ENCODE measurements around the gene ANK3.

The ANK3 gene

DNA sequence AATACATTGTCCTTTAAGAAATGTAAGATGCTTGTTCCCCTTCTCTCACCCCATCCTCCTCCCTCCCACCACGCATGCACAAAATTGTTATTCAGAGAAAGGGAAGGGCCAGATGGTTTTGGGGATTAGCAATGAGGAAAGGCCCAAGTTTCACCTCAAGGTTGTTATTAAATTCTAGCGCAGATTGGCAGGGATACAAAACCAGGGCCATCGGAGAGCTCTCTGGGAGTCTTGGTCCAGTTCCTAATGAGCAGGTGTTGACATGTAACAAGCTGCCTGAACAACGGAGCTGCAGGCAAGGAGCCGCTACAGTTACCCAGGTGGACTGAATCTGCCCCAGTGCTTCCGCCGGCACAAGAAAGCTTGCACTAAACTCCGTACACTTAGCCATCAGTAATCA lies 9.7 kb upstream of the ANK3 start:
- no peaks in the 10 kb centered on the region for H3K36me3 ChIP-seq (ENCODE audit: insufficient read depth, low read length)
- H3K4me1 ChIP-seq (ENCODE audit: insufficient read depth, low read length), result 0 out of 2 replicates have a peak, but pooled peaks cover 4% of the 10 kb centered on the region
- H3K9ac ChIP-seq (ENCODE audit: low read depth, low read length), result no peak overlapping the region
- H3K9me3 ChIP-seq (ENCODE audit: control insufficient read depth, insufficient read depth, low read length), result no peaks in the 10 kb centered on the region

DNA sequence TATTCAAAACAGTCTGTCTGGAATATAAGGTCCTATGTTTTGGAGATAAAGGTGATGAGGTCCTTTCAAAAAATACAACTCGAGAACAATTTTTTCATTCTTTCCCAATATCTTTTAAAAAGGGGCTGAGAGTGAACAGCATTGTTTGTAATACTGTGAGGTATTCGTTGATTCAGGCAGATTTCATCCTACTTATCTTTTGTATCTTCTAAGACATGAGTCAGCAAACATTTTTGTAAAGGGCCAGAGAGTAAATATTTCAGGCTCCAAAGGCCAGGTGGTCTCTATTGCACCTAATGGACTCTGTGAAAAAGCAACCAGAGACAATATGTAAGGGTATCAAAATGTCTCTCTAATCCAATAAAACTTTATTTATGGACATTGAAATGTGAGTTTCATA lies 8.1 kb upstream of the ANK3 start:
- Histone ChIP-seq H3K36me3 (ENCODE audit: insufficient read depth, low read length) (no peaks in the 10 kb centered on the region), H3K4me1 (ENCODE audit: insufficient read depth, low read length) (0 out of 2 replicates have a peak, but pooled peaks cover 4% of the 10 kb centered on the region), H3K9ac (ENCODE audit: low read depth, low read length) (no peak overlapping the region), H3K9me3 (ENCODE audit: control insufficient read depth, insufficient read depth, low read length) (no peaks in the 10 kb centered on the region)

DNA sequence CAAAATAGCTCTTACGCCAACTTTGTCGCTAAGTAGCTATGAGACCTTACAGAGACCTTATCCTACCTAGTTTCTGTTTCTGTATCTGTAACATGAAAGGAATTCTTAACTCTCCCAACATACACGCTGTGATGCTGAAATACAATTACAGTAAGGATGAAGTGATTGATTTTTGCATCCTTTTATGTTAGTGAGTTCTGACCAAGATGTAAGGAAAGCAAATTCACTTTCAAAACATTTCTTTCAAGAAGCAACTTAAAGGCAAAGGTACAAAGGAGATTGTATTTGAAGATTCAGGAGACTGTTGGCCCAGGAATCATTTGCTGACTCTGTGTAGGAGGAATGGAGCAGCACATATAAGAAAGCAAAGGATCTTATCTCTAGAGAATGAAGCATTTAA lies 7.1 kb upstream of the ANK3 start:
- Histone ChIP-seq H3K36me3 (ENCODE audit: insufficient read depth, low read length) (no peaks in the 10 kb centered on the region), H3K4me1 (ENCODE audit: insufficient read depth, low read length) (0 out of 2 replicates have a peak, but pooled peaks cover 4% of the 10 kb centered on the region), H3K9me3 (ENCODE audit: control insufficient read depth, insufficient read depth, low read length) (no peaks in the 10 kb centered on the region), H3K9ac (ENCODE audit: low read depth, low read length) (no peak overlapping the region)

DNA sequence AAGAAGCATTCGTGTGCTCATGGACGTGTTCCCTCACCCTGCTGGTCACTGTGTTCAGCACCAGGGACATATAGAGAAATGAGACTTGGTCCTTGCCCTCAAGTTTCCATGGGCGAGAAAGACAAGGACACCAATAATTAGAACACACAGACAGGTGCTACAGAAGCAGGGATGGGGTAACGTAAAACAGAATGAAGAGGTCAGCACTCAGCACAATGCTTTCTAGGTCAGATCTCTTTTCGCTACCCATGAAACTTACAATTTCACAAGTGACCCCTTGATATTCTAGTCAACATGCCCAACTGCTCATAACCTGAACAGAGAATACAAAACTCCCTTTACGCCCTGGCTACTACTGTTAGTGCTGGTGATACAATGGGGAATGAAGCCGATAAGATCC lies 6.0 kb upstream of the ANK3 start:
- Histone ChIP-seq H3K4me1 (ENCODE audit: insufficient read depth, low read length) (0 out of 2 replicates have a peak, but pooled peaks cover 5% of the 10 kb centered on the region), H3K36me3 (ENCODE audit: insufficient read depth, low read length) (no peaks in the 10 kb centered on the region), H3K9ac (ENCODE audit: low read depth, low read length) (no peak overlapping the region), H3K9me3 (ENCODE audit: control insufficient read depth, insufficient read depth, low read length) (no peaks in the 10 kb centered on the region)

DNA sequence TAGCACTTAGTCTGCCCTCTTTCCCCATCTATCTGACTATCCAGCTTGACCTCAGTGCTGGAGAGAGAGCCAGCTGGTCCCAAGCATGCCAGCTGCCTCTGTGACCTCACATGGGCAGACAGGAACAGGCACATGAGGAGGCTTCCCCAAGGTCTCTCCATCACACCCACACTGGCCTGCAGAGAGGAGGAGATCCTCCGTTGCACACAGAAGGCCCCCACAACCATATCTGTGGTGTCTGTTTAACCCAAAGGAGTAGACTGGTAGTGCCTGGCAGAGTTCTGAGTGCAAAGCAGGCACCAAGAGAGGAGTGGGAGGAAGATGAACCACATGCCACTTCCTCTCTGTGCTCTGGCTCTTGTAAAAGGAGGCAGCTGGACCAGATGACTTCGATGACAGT lies 4.8 kb upstream of the ANK3 start:
- no peak overlapping the region for H3K9ac ChIP-seq (ENCODE audit: low read depth, low read length)
- peaks cover 17% of the 10 kb centered on the region for H3K4me1 ChIP-seq (ENCODE audit: insufficient read depth, low read length)
- no peaks in the 10 kb centered on the region for H3K36me3 ChIP-seq (ENCODE audit: insufficient read depth, low read length)
- no peaks in the 10 kb centered on the region for H3K9me3 ChIP-seq (ENCODE audit: control insufficient read depth, insufficient read depth, low read length)

DNA sequence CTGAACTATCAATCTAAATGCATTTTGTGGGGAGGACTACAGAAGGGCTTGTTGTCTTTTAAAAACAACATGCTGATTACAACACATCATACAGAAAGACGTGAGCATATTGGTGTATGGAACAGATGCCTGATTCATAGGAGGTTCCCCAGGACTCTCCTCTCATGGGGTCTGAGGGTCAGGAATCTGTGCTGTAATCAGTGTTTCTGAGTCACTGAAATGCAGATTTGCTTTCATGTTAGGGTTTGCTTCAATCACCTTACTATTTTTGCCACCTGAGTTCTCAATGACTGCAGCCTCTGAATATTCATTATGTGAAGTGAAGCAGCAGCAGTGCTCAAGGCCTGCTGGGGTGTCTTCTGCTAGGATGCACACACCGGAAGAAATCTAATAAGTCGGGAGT lies 550 bp upstream of the ANK3 start:
- H3K9me3 ChIP-seq (ENCODE audit: control insufficient read depth, insufficient read depth, low read length), result no peaks in the 10 kb centered on the region
- no peak overlapping the region for H3K9ac ChIP-seq (ENCODE audit: low read depth, low read length)
- H3K36me3 ChIP-seq (ENCODE audit: insufficient read depth, low read length), result no peaks in the 10 kb centered on the region
- peaks cover 21% of the 10 kb centered on the region for H3K4me1 ChIP-seq (ENCODE audit: insufficient read depth, low read length)

DNA sequence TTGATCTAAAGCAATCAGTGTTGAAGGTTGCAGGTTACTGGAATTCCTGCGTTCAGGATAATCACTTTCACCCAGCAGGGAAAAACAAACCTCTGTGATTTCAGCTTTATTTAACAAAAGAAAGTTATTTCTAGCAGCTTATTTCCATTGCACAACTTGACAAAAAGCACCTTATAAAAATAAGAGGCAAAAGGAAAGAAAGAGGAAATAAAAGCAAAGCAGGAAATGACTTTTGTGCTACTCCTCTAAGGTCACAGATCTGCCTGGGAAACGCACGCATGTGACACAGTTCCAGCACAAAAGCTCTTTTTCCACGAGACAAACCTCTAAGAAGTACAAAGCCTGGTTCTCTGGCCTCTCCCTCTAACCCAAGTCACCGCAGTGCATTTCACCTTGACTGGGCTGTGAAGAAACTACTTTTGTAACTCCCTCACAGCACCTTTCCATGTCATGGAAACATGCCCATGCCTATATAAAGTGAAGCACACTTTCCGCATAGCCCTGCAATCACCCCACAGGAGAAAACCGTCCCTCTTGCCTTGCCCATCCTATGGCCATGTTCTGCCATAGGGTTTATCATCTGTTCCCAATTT lies 870 bp downstream of the ANK3 start:
- no peaks in the 10 kb centered on the region for H3K9me3 ChIP-seq (ENCODE audit: control insufficient read depth, insufficient read depth, low read length)
- H3K4me1 ChIP-seq (ENCODE audit: insufficient read depth, low read length), result peaks cover 21% of the 10 kb centered on the region
- H3K36me3 ChIP-seq (ENCODE audit: insufficient read depth, low read length), result no peaks in the 10 kb centered on the region
- no peak overlapping the region for H3K9ac ChIP-seq (ENCODE audit: low read depth, low read length)

DNA sequence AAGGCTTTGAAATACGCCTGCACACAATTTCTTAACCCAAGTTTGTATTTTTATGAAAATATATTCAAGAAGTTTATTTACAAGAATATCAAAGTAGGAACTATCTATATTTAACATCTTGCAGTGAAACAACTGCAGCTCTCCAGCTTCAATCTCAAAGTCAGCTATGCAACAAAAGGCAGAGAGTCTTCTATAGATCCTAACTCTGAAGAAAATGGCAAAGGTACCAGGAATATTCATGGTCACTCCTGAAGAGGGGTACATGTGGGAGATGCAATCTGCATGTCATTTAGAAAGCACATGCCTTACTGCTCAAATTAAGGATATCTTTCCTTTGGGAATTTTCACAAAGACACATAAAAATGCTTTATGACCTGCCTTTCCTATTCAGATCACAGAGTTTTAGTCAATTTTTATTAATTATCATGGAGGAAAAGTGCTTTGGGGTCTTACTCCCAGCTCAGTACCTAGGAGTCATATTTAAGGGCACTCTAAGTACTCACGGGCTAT lies 1.5 kb downstream of the ANK3 start:
- Histone ChIP-seq H3K9ac (ENCODE audit: low read depth, low read length) (no peak overlapping the region), H3K36me3 (ENCODE audit: insufficient read depth, low read length) (no peaks in the 10 kb centered on the region), H3K9me3 (ENCODE audit: control insufficient read depth, insufficient read depth, low read length) (no peaks in the 10 kb centered on the region), H3K4me1 (ENCODE audit: insufficient read depth, low read length) (peaks cover 21% of the 10 kb centered on the region)

DNA sequence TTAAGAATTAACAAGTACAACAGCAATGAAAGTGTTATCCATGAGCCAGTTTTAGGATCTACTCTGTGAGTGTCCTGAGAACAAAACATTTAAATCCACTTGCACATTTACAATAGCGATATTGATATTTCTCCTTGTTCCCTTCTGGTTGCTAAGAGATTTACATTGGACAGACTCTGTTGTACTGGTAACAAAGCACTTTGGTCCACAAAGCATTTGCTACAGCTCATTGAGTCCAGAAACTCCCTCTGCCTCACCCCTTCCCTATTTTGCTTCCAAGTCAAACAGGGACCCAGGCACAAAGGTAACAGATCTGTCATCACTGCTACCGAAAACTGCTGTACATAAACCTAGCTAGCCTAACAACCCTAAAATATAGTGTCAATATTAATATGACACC lies 2.1 kb downstream of the ANK3 start:
- peaks cover 21% of the 10 kb centered on the region for H3K4me1 ChIP-seq (ENCODE audit: insufficient read depth, low read length)
- no peak overlapping the region for H3K9ac ChIP-seq (ENCODE audit: low read depth, low read length)
- H3K36me3 ChIP-seq (ENCODE audit: insufficient read depth, low read length), result no peaks in the 10 kb centered on the region
- no peaks in the 10 kb centered on the region for H3K9me3 ChIP-seq (ENCODE audit: control insufficient read depth, insufficient read depth, low read length)

DNA sequence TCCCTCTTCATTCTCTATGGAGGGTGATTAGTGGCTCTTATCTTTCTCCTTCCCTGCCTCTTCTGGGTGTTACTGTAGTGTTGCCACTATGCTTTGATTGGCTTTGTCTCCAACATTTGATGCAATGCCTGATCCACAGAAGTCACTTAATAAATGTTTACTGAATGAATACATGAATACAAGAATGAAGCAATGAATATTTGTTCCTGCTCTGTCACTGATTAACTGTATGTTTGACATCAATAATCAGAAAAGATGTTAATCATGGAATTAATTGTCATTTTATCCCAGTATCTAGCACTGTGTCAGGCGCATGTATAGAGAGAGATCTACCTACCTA lies 4.3 kb downstream of the ANK3 start:
- Histone ChIP-seq H3K36me3 (ENCODE audit: insufficient read depth, low read length) (no peaks in the 10 kb centered on the region), H3K9ac (ENCODE audit: low read depth, low read length) (no peak overlapping the region), H3K4me1 (ENCODE audit: insufficient read depth, low read length) (peaks cover 17% of the 10 kb centered on the region), H3K9me3 (ENCODE audit: control insufficient read depth, insufficient read depth, low read length) (no peaks in the 10 kb centered on the region)

DNA sequence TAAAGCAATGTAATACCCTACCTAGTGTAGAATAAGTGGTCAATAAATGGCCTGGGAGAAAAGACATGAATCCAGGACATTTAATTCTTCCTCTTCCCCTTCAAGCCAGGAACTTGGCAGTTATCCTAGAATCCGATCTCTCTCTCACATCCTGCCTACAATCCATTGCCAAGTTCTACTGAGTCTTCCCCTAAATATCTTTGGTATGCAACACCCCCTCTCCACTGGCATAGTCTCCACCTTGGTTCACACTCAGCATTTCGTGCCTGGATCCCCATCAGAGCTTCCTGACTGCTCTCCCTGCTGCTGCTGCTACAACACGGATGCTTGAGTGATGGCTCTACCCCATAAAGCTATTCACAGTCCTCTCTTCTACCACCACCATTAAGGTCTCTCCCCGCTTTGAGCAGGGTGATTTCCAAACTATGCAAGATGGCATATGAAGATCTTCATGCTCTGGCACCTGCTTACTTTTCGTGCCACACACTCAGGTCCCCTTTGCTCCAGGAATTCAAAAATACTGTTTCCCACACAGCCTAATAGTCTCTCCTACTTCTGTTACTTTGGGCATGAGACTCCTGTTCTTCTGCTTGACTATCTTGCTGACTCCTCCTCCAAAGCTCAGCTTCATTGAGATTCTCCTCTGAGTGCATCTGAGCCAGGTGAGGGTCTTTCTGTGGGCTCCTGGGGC lies 4.8 kb downstream of the ANK3 start:
- Histone ChIP-seq H3K4me1 (ENCODE audit: insufficient read depth, low read length) (peaks cover 12% of the 10 kb centered on the region), H3K9ac (ENCODE audit: low read depth, low read length) (no peak overlapping the region)

DNA sequence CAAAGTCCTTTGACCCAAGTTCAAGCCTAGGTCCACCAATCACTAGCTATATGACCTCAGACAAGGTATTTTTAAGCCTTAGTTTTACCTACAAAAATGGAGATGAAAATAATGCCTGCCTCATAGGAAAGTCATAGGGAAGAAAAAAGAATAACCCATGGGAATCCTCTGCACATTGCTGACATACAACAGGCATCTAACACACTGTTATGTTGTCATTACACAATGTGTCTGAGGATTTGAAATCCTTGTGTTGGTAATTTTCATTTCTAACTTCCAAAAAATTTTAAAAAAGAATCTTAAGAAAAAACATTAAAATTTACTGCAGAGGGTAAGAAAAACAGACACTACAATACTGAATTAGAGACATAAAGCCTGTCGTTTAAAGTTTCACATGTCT lies 5.7 kb downstream of the ANK3 start:
- H3K9ac ChIP-seq (ENCODE audit: low read depth, low read length), result no peak overlapping the region
- H3K36me3 ChIP-seq (ENCODE audit: insufficient read depth, low read length), result no peaks in the 10 kb centered on the region
- no peaks in the 10 kb centered on the region for H3K9me3 ChIP-seq (ENCODE audit: control insufficient read depth, insufficient read depth, low read length)
- H3K4me1 ChIP-seq (ENCODE audit: insufficient read depth, low read length), result peaks cover 3% of the 10 kb centered on the region

More for the DNA sequence above, 4.8 kb downstream of the ANK3 start:
- Histone ChIP-seq H3K9me3 (ENCODE audit: control insufficient read depth, insufficient read depth, low read length) (no peaks in the 10 kb centered on the region), H3K36me3 (ENCODE audit: insufficient read depth, low read length) (no peaks in the 10 kb centered on the region)

DNA sequence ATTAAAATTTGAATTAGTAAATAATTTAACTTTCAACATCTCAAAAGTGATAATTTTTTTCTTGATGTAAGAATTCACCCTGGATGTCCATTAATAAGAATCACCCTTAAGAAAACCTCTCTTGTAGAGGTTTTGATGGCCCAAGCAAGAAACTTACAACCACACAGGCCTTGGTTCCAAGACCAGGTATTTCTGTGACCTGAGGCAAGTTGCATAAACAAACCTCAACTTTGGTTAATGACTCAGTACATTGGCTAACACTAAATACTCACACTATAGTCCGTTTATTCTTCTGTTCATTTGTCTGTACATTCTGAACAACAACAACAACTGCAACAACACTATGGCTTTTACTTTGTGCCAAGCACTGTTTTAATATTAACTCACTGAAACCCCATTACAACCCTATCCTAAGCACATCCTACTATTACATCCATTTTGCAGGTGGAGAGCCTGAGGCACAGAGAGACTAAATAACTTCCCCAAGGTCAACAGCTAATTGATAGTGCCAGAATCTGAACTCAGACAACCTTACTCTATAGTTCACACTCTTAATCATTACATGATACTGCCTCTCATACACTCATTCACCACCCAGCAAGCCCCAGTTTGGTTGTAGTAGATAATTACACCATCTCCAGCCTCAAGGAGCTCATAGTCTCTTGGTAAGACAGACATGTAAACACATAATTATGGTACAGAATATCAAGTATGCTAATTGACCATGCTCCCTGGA lies 6.6 kb downstream of the ANK3 start:
- Histone ChIP-seq H3K9me3 (ENCODE audit: control insufficient read depth, insufficient read depth, low read length) (no peaks in the 10 kb centered on the region), H3K9ac (ENCODE audit: low read depth, low read length) (no peak overlapping the region), H3K4me1 (ENCODE audit: insufficient read depth, low read length) (no peaks in the 10 kb centered on the region; the same call in 1 of the 2 replicates), H3K36me3 (ENCODE audit: insufficient read depth, low read length) (no peaks in the 10 kb centered on the region)

DNA sequence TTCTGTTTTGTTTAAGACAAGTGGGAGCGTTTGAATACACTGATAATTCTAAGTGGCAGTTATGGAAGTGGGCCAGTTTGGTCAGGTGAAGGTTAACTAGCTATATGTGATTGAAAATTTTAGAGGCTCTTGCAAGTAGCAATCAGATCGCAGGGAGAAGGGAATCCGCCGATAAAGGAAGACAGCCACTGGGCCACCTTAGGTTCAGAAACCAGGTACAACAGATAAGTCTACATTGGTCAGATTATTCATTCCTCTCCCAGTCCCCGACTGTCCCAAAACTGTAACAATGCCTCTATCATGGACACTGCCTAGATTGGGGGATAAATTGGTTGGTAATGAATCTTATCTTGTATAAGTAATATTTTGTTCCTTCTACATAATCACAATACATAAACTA lies 8.9 kb downstream of the ANK3 start:
- H3K4me1 ChIP-seq (ENCODE audit: insufficient read depth, low read length), result 0 out of 2 replicates have a peak, but pooled peaks cover 3% of the 10 kb centered on the region
- no peaks in the 10 kb centered on the region for H3K9me3 ChIP-seq (ENCODE audit: control insufficient read depth, insufficient read depth, low read length)
- H3K36me3 ChIP-seq (ENCODE audit: insufficient read depth, low read length), result no peaks in the 10 kb centered on the region

DNA sequence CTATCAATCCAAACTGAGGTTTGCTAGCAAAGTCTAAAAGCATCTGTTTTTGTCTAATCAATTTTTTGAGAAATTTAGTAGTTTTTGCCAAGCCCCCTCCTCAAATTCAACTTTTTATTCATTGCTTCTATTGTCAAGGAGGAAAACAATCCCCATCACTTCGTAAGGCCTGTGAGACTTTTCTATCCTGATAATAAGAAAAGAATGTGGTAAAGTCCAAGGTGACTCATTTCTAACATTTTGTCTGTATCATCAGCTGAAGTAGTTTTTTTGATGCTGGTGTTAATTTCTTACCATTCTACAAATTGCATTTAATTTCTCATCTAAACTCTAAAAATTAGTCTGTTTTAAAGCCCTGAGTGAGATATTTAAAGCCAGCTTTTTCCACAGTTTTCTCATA lies 11.7 kb downstream of the ANK3 start:
- no peaks in the 10 kb centered on the region for H3K36me3 ChIP-seq (ENCODE audit: insufficient read depth, low read length)
- H3K9ac ChIP-seq (ENCODE audit: low read depth, low read length), result no peak overlapping the region
- H3K4me1 ChIP-seq (ENCODE audit: insufficient read depth, low read length), result 0 out of 2 replicates have a peak, but pooled peaks cover 7% of the 10 kb centered on the region
- no peaks in the 10 kb centered on the region for H3K9me3 ChIP-seq (ENCODE audit: control insufficient read depth, insufficient read depth, low read length)

More for the DNA sequence above, 8.9 kb downstream of the ANK3 start:
- H3K9ac ChIP-seq (ENCODE audit: low read depth, low read length), result no peak overlapping the region

All from ES-I3 (cell line).